HG02938 (cell line): ENCODE measurements around the gene YY1.

ENCODE experiments used
- ATAC-seq: cut with Tn5 transposase; IDR thresholded peaks from one replicate; pipeline ENCODE4 v1.9.1; 2021; ENCODE audit warnings: mild to moderate bottlenecking, moderate library complexity; ENCODE audit not compliant: unreplicated experiment

The YY1 gene

DNA sequence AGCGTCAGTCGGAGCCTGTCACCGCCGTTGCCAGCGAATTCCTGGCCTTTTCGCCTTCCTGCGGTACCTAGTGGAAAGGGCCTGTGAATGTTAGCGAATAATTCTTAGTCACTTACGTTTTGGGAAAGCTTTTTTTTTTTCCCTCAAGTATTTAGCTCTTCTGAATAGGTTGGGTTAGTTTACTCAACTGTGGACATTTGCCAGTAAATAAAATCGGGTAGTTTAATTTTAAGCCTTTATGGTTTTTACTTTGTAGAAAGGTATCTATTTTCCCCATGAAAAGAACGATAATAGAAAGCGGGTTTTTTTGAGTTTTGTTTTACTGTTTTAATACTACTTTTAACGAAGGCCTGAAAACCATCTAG is 1.7 kb downstream of the YY1 start:
- no peak for ATAC-seq

DNA sequence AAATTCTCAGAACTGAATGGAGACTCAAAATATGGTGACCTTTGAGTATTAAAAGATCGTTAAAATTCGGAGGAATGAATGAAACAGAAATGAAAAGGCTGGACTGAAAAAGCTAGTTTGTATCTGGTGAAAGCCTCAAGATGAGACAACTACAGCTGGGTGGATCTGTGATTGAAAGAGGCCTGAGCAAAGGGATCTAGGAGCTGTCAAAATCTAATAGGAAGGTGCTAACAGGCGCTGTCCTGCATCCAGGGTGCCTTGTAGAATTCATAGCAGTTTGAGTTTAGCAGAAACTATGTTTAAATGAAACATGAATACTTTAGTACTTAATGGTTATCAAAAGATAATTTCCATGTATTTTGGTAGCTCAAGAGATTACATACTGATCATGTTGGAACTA is 2.3 kb downstream of the YY1 start:
- no peak for ATAC-seq

DNA sequence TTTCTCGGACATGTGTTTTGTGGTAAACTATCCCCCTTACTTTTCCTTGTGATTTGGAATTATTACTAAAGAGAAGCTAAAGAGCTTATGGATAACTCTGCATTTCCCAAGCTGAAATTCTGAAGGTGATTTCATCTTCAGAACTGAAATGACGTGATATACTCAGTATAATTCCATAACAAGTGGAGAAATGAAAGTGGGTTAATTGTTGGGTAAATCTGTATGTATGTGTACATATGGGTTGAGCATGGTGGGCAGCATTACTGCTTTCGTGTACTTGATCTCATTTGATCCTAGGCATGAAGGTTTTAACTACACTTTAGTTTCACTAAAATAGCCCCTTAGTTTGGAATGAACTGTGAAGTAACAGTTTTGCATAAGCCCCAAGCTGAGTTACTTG is 4.1 kb downstream of the YY1 start:
- ATAC-seq, result no peak

DNA sequence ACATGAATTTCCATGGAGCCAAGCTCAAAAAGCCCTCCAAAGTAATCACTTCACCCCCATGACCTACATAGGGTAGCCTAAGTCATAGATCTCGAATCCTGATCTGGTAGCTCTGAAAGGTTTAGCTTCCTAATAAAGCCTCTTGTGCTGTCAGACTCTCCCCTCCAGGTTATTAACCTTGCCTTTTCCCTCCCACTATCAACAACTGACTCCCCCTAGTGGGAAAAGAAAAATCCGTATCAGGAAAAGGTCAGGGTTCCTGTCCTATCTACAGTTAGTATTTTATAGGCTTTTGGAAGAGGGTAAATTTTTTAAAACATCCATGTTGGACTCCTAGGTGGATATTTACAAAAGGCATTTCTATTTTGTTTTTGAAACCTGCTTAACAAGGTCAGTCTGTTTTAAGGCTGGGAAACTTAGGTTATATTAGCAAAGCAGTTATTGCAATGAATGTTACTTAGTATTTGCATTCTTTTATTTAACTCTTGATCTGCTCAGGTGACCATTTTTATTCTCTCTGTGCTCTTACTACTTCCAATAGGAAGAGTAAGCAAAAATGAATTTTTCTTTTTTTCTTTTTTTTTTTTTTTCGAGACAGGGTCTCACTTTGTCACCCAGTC is 8.0 kb downstream of the YY1 start:
- ATAC-seq, result no peak

DNA sequence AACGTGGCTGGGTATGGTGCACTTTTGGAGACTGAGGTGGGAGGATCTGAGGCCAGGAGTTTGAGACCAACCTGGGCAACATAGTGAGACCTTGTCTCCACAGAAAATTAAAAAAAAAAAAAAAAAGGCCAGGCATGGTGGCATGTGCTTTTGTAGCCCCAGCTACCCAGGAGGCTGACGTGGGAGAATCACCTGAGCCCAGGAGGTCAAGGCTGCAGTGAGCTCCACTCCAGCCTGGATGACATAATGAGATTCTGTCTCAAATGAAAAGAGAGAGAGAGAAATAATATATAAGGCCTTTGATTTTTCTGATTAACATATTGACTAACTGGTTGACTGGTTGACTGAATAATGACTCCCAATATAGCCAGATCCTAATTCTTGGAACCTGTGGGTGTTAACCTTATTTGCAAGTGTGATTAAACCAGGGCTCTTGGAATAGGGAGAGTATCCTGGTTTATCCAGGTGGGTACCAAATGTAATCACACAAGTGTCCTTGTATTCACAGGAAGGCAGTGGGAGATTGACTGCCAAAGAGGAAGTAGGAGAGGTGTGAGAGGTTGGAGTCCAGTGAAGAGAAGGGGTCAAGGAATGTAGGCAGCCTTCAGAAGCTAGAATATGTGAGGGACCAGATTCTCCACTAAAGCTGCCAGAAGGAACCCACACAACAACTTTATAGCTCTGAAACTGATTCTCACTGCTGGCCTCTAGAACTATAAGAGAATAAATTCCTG is 12.0 kb downstream of the YY1 start:
- ATAC-seq, result no peak

DNA sequence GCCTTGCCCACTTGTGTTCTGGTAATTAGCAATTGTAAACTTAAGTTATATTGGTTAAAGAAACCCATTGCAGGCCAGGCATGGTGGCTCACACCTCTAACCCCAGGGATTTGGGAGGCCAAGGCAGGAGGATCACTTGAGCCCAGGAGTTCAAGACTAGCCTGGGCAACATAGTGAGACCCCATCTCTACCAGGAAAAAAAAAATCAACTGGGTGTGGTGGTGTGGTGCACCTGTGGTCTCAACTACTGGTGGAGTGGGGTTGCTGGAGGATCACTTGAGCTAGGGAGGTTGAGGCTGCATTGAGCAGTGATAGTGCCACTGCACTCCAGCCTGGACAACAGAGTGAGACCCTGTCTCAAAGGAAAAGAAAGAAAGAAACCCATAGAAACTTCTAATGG is 13.7 kb downstream of the YY1 start:
- ATAC-seq, result no peak

DNA sequence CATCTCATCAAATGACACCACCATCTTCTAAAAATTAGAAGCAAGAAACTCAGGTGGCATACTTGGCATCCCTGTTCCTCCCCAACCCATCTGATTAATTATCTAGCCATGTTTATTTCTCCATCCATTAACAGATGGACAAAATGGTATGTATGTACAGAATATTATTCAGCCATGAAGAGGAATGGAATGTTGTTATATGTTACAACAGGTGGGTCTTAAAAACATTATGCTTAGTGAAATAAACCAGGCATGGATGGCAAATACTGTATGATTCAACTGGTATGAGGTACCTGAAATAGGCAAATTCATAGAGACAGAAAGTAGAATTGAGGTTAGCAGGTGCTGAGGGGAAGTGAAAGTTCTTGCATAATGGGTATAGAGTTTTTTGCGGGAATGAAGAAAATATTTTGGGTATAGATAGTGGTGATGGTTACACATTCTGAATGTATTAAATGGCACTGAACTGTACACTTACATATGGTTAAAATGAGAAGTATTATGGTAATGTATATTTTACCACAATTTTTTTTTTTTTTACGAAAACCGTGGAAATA is 17.5 kb downstream of the YY1 start:
- peak; percentile 59 for ATAC-seq

DNA sequence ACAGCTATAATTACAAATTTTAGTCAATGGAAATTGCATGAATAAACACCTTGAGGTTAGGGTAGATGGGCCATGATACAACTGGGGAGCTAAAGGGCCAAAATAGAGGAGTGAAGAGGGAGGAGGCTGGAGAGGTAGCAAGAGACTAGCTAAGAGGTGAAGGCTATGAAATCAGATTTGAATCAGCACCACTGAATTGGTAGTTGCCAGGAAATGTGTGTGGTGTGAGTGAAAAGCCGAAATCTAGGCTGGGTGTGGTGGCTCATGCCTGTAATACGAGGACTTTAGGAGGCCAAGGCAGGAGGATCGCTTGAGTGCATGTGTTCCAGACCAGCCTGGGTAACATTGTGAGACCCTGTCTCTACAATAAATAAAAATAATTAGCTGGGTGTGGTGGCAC is 22.7 kb downstream of the YY1 start:
- ATAC-seq, result no peak

DNA sequence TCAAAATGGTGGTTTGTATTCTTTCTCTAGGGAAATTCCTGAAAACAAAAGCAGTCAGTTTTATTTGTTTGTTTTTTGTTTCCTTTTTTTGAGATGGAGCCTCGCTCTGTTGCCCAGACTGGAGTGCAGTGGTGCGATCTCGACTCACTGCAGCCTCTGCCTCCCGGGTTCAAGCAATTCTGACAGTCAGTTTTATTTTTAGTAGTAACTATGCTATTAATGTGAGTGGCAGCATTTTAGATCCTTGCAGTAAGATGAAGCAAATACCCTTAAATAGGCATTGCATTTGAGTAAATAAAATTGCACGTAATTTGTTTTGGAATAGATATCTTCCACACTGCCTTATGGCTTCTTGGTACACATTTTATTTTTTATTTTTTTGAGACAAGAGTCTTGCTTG is 23.6 kb downstream of the YY1 start:
- ATAC-seq, result no peak

DNA sequence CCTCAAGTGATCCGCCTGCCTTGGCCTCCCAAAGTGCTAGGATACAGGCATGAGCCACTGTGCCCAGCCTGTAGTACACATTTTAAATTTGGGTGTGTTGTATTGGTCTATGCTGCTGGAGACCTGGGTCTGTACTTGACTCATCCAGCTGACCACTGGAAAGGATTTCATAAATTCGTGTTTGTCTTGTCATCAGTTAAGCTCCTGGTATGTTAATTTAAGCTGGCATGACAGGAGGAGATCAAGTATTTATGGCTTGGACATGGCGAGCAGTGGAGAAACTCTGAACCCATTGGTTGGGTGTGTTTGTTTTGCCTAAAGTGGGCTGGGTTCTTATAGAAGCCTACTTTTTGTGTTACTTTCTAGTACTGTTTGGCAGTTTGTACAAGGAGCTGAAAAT is 24.2 kb downstream of the YY1 start:
- no peak for ATAC-seq

DNA sequence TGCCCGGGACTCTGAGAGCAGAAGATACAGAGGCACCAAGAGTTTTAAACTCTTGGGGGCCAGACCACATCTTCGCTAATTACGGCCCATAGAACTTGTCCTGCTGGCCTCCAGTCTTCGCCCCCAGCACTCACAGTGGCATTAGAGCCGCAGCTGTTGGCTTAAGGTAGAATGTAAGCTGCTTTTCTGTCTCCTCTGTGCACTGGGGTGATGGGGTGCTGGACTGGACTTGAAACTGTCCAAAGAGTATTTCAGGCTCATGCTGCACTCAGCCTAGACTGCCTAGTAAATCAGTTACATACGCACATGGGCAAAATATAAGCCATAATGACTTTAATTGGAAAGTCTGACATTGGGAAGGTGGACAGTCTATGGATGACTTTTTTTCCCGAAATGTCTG is 29.0 kb downstream of the YY1 start:
- ATAC-seq, result no peak

DNA sequence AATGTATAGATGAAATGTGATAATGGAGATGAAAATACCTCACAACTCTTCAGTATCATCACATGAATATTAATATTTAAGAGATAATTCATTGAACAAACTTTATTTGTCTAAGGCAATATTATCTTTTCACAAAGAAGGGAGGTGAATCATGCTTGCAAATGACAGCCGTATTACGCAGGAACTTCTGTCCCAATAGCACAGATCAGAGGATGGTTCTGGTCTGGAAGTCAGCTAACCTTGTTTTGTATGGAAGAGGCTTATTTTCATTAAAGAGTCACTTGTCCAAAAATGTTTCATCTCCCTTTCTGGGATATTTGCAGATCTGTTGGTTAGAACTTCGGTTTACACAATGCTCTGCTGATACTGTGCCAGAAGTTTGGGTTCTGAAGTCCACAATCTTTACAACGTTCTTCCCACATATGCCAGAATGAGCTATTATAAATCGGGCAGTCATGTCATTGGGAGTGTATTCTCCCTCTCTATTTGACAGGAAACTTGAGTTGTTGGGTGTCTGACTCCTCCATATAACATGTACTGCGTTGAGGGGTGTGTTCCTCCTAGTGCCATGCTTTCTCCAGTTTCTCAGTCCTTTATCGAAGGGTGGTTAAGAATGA is 29.8 kb downstream of the YY1 start:
- ATAC-seq, result no peak

DNA sequence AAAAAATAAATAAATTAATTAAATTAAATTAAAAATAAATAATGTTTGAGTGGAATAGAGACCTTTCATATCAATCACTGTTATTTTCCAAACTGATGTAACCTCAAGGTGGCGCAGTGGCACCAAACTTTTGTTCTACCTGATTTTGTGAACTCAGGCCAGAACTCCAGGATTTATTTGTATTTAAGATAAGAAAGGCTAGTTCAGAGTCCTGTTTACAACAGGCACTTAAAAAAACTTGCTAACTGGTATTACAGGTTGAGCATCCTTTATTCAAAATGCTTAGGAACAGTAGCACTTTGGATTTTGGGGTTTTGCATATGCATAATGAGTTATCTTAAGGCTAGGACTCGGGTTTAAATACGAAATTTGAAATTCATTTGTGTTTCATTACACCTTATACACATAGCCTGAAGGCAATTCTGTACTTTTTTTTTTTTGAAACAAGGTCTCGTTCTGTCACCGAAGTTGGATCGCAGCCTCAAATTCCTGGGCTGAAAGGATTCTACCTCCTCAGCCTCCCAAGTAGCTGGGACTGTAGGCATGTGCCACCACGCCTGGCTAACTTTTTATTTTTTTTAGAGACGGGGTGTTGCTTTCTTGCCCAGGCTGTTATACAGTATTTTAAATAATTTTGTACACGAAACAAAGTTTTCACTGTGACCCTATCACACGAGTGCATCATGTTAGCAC is 32.4 kb downstream of the YY1 start:
- no peak for ATAC-seq

DNA sequence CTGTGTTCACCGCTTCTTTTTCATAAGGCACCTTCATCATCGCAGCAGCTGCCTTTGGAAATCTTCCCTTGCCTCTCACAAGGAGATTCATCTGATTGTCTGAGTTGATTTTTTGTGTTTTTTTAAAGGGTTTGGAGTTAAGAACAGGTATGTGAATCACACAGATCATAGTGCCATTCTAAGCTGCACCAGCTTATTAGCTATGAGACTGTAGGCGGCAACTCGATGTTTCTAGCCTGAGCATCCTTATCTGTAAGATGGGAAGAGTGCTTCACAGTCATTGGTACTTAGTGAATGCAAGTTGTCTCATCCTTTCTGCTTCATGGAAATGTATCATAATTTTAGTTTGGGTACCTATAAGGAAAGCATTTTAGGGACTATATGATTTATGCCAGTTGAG is 35.3 kb downstream of the YY1 start:
- no peak for ATAC-seq

DNA sequence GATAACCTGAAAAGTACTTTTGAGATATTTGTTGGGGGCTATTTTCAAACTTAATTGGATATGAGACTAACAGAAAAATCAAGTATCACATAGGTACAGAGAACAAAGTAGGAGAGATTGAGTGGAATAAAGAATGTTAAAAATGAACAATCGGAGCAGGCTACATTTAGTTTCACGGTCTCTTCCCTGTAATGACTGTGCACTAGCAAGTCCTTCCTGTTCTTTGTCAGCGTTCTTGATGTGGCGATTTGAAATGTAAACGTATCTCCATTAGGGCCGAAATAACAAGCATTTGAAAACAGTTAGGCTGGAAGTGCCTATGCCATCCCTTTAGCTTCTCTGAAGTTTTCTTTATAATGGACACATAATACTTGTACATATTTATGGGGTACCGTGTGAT is 36.3 kb downstream of the YY1 start:
- no peak for ATAC-seq

DNA sequence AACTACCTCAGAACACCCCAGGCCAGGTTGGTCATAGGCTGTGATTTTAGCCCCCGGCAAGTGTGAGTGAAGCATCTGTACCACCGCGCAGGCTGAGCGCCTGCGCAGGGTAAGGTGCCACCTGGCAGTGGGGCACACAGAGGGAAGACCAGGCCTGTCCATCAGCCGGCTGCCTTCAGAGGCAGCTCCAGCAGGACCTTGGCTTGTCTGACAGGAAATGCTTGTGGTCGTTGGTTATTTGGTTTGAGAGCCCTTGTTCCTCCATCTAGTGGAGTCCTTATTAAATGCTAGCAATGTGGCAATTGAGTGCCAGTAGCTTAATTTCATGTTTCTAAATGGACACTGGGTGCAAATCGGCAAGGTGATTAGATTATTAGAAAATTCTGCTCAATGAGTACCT is 39.8 kb downstream of the YY1 start:
- peak; percentile 53 for ATAC-seq

DNA sequence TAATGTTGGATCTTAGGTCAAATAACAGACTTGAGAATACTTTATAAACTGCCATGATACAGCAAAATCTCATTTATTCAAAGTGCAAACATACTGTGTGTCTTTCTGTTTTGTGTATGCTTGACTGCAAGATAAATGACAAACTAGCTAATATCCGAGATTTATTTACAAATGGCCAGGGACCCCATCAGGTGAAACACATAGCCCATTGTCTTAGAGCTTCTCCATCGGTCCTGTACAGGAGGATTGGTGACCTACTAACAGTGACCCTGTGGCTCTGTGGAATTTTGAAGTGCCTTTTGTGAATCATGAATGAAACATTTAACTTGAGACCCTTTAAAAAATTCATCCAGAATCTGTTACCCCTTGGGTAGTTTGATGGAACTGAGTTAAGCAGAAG is 40.2 kb downstream of the YY1 start:
- ATAC-seq, result no peak

DNA sequence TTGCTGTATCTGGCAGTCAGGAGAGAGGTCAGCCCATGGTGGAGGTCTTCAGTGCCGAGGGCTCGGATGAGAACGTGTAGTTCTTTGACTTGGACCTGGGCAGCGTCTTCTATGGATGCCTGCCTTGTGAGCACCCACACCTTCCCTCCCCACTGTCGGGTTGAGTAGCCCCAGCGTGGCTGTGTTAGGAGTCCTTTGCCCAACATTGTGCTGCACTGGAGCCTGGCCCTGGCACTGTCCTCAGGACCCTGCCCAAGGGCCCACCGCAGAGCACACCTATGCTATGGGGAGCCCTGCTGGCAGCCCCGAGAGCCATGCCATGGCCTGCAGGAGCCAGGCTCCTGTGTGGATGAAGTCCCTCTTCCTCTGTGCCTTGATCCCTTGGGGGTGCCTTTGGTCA is 40.6 kb downstream of the YY1 start:
- no peak for ATAC-seq

DNA sequence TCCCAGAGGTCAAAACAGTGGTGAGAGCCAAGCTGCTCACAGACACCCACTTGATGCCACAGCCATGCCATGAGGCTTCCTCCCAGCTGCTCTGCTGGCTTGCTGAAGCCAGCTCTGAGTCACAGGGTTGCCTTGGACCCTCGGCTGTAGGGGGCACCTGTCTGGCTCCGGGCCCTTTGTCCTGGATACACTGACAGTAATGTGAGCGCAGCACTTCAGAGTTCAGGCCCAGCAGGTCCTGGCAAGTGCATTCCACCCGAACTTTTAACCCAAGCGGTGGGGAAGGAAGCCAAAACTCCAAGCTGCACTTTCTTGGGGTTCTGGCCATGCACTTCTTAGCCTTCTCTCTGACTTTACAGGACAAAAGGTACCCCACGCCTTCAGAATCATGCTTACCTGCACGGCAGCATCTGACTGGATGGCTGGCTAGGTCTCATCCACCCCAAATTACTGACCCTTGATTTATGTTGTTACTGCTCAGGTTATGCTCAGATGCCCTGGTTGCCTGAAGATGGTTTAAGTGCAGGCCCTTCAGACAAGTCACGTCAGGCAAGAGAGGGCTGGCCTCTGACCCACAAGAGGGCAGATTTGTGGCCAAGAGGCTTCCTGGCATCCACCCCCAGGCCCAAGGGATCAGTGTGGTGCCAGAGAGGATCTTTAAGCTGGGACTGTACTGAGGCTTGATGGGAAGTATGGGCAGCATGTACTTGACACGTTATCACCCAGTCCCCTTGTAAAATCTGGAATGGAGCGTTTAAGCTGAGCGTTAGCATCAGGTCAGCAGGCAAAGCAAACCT is 42.5 kb downstream of the YY1 start:
- no peak for ATAC-seq

DNA sequence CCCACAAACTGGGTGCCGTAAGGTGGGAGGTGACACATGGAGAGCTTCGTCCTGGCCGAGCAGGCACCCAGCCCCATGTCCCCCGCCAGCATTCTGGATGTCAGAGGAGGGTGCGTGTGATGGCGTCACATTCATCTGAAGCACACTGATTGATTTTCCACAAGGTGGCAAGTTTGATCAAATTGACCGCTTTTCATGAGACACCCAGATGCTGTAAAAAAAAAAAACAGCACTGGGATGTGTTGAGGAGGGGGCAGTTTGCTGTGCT is 43.1 kb downstream of the YY1 start:
- ATAC-seq, result no peak

DNA sequence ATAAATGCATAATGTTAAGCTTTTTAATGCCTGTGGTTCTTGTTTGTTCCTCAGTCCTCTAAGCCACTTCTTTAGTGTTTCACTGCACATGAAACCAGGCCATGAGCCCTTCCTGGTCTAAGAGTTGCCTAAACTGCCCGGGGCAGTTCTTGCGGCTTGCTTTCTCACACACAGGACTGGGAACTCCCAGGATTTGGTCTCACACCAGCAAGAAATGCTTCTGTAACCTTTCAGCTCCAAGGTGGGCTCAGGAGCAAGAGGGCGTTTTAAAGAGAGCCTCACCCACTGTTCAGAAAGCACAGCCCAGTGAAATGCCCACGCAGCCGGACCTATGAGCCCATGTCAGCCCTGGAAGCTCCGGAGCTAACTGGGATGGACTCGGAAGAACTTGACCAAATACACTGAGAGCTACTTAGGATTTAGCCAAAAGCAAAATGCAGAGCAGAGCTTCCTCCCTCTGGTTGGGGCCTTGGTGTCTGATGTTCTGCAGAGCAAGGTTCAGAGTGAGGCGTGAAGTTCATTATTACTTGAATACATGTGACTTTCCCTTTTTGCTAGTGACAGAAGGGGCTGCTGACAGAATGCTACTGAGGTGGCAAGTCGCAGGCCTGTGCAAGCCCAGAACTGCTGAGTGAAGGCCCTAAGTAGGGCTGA is 43.9 kb downstream of the YY1 start:
- no peak for ATAC-seq
